GM21390 (cell line): Measurements from ENCODE around the gene RAD52.

Experiments
- ATAC-seq: cut with Tn5 transposase; IDR thresholded peaks from one replicate; pipeline ENCODE4 v1.9.1; 2021; ENCODE audit not compliant: unreplicated experiment

RAD52 gene

GRCh38 chr12:915090-915489 is 34.4 kb downstream of the RAD52 start:
- ATAC-seq, result no peak

- no peak for ATAC-seq
Measured at GRCh38 chr12:913919-914698, 35.4 kb downstream of the RAD52 start.

GRCh38 chr12:912466-913235 is 36.8 kb downstream of the RAD52 start:
- ATAC-seq, result no peak

GRCh38 chr12:911191-911826 is 38.2 kb downstream of the RAD52 start:
- no peak for ATAC-seq

- no peak for ATAC-seq
Measured at GRCh38 chr12:910416-910815, 39.1 kb downstream of the RAD52 start.

GRCh38 chr12:909861-910260 is 39.6 kb downstream of the RAD52 start:
- ATAC-seq, result no peak

GRCh38 chr12:907413-908185 is 41.9 kb downstream of the RAD52 start:
- no peak for ATAC-seq

GRCh38 chr12:906062-906585 is 43.4 kb downstream of the RAD52 start:
- ATAC-seq, result no peak

- ATAC-seq, result no peak
Measured at GRCh38 chr12:905261-906031, 44.0 kb downstream of the RAD52 start.

- ATAC-seq, result no peak
Measured at GRCh38 chr12:904010-904414, 45.5 kb downstream of the RAD52 start.

- ATAC-seq, result no peak
Measured at GRCh38 chr12:903055-903454, 46.4 kb downstream of the RAD52 start.

GRCh38 chr12:902581-902980 is 46.9 kb downstream of the RAD52 start:
- ATAC-seq, result no peak

- no peak for ATAC-seq
Measured at GRCh38 chr12:897386-897785, 52.1 kb downstream of the RAD52 start.

- no peak for ATAC-seq
Measured at GRCh38 chr12:896031-896430, 53.5 kb downstream of the RAD52 start.

- no peak for ATAC-seq
Measured at GRCh38 chr12:894226-894625, 55.3 kb downstream of the RAD52 start.

GRCh38 chr12:886206-886605 is 63.3 kb downstream of the RAD52 start:
- no peak for ATAC-seq

- no peak for ATAC-seq
Measured at GRCh38 chr12:885701-886100, 63.8 kb downstream of the RAD52 start.

- no peak for ATAC-seq
Measured at GRCh38 chr12:884746-885414, 64.6 kb downstream of the RAD52 start.

- ATAC-seq, result no peak
Measured at GRCh38 chr12:880656-881055, 68.8 kb downstream of the RAD52 start.

GRCh38 chr12:879641-880040 is 69.9 kb downstream of the RAD52 start:
- ATAC-seq, result no peak
